Mammary epithelial cell (primary cell): ENCODE measurements around the gene BCR.

Source experiments
- EZH2 ChIP-seq: IDR thresholded peaks from 2 replicates; pipeline ENCODE4 v1.6.1; 2012; ENCODE audit warnings: low read length, inconsistent platforms, borderline replicate concordance
- TF ChIP-seq, protein P1 (sequence below), 2 donors: IDR thresholded peaks in 1 of 2; conservative IDR thresholded peaks in 1 of 2; 2 replicates each; pipeline ENCODE4 v1.5.1; 2011 to 2012; ENCODE audit warnings: inconsistent platforms in 2 of 2, low read length in 2 of 2, mild to moderate bottlenecking in 2 of 2, control low read depth in 1 of 2, low read depth in 1 of 2; ENCODE audit not compliant: insufficient read depth in 1 of 2; ENCODE audit errors: extremely low read depth in 1 of 2

DNA sequence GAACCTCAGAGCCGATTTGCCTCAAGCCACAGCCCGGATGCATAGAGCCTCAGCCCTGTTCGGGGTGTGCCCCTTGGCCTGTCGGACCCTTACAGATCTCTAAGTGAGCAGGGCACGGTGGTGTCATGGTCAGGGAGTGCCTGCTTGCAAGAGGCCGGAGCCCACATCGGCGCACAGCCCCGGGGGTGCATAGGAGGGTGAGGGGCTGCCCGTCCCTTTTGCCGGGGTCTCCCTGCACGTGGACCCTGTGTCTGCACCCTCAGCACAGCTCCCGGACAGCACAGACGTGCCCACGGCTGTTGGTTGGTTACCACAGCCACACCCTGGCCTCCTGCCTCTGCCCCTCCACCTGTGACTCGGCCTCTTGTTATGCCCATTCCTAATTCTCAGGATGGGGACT lies 28.5 kb upstream of the BCR start:
- TF ChIP-seq, protein P1, sequence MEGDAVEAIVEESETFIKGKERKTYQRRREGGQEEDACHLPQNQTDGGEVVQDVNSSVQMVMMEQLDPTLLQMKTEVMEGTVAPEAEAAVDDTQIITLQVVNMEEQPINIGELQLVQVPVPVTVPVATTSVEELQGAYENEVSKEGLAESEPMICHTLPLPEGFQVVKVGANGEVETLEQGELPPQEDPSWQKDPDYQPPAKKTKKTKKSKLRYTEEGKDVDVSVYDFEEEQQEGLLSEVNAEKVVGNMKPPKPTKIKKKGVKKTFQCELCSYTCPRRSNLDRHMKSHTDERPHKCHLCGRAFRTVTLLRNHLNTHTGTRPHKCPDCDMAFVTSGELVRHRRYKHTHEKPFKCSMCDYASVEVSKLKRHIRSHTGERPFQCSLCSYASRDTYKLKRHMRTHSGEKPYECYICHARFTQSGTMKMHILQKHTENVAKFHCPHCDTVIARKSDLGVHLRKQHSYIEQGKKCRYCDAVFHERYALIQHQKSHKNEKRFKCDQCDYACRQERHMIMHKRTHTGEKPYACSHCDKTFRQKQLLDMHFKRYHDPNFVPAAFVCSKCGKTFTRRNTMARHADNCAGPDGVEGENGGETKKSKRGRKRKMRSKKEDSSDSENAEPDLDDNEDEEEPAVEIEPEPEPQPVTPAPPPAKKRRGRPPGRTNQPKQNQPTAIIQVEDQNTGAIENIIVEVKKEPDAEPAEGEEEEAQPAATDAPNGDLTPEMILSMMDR (conservative IDR thresholded peaks at IDR 0.05 in 1 of 2, IDR thresholded peaks at IDR 0.05 in 1 of 2; ENCODE audit: extremely low read depth in 1 of 2, insufficient read depth in 1 of 2, low read depth in 1 of 2, low read length in 2 of 2) = no peak
- TF ChIP-seq EZH2 = no peak
